Endothelial cell of umbilical vein (primary cell): ENCODE measurements around the gene SMC1B. TPM values are rescaled to one million over a fixed set of nuclear protein-coding genes. Genes with fewer than 3 reads are reported as not detected.

Experiments
- BruUV-seq: library from RNA; stranded (reverse); fragments of 400-500 nt; replicated peaks from 2 replicates; lab custom pipeline; 2021; lab: Mats Ljungman, UMichigan
- CTCF ChIA-PET: fragments of 300-600, 350-600 bp; sonication (Branson Sonifier 250); formaldehyde crosslinking; loops from one replicate; lab custom pipeline; 2021; ENCODE audit warnings: antibody characterized with exemption, inconsistent platforms; lab: Charles Lee
- POLR2A ChIA-PET: fragments of 300-600, 350-600 bp; sonication (Branson Sonifier 250); formaldehyde crosslinking; loops from one replicate; lab custom pipeline; 2021; ENCODE audit warnings: antibody characterized with exemption, inconsistent platforms; lab: Charles Lee
- DNase-seq: peaks from one replicate; pipeline ENCODE4 v3.0.0-alpha.2; 2011; ENCODE audit warnings: low read depth, low spot score
- FAIRE-seq: peaks from 2 replicates; lab custom pipeline; 2011; peaks lifted over from hg19 to GRCh38; lab: Jason Lieb, UNC
- H2AFZ ChIP-seq: 2 replicates; pipeline ENCODE4 v1.6.0; 2012; ENCODE audit warnings: low read depth, low read length, control low read depth, inconsistent platforms
- H3K27ac ChIP-seq: 2 replicates; pipeline ENCODE4 v1.5.1; 2011; ENCODE audit warnings: low read depth, mild to moderate bottlenecking, control low read depth, low read length, moderate library complexity; ENCODE audit not compliant: insufficient read depth
- H3K27me3 ChIP-seq, 2 experiments: 2 replicates each; pipeline versions ENCODE4 v1.6.0 to v1.6.1; 2011; ENCODE audit warnings: low read length in 2 of 2, mixed read lengths in 1 of 2; ENCODE audit not compliant: control insufficient read depth in 2 of 2, insufficient read depth in 2 of 2
- H3K36me3 ChIP-seq, 2 experiments: 2 replicates in 1 of 2; 3 replicates in 1 of 2; pipeline ENCODE4 v1.5.1; 2011; ENCODE audit warnings: low read length in 2 of 2, mild to moderate bottlenecking in 1 of 2, moderate library complexity in 1 of 2; ENCODE audit not compliant: control insufficient read depth in 2 of 2, insufficient read depth in 2 of 2; ENCODE audit errors: extremely low read depth in 1 of 2
- H3K4me1 ChIP-seq: 3 replicates; pipeline ENCODE4 v1.5.1; 2011; ENCODE audit warnings: mild to moderate bottlenecking, low read length; ENCODE audit not compliant: control insufficient read depth, insufficient read depth; ENCODE audit errors: extremely low read depth
- H3K4me2 ChIP-seq: 2 replicates; pipeline ENCODE4 v1.6.1; 2011; ENCODE audit warnings: low read length, control low read depth, mixed read lengths; ENCODE audit not compliant: insufficient read depth
- H3K4me3 ChIP-seq, 3 experiments: fragments of 200-600 bp in 1 of 3; sonication (generic), shearing (Covaris generic) in 1 of 3; replicated peaks in 1 of 3; 2 replicates each; pipeline ENCODE4 v1.5.1; 2011 to 2016; ENCODE audit warnings: control low read depth in 3 of 3, low read length in 3 of 3, mild to moderate bottlenecking in 2 of 3, inconsistent platforms in 1 of 3, low read depth in 1 of 3, moderate library complexity in 1 of 3; ENCODE audit not compliant: insufficient read depth in 1 of 3
- H3K79me2 ChIP-seq: 2 replicates; pipeline ENCODE4 v1.6.0; 2012; ENCODE audit warnings: low read length, inconsistent platforms; ENCODE audit not compliant: control insufficient read depth, insufficient read depth
- H3K9ac ChIP-seq: replicated peaks from 2 replicates; pipeline ENCODE3; 2011; ENCODE audit warnings: low read length, control low read depth; ENCODE audit not compliant: insufficient read depth; ENCODE audit errors: extremely low read depth
- H3K9me1 ChIP-seq: replicated peaks from 3 replicates; pipeline ENCODE4 v1.6.0; 2011; ENCODE audit warnings: mild to moderate bottlenecking, low read length; ENCODE audit not compliant: control insufficient read depth, insufficient read depth; ENCODE audit errors: extremely low read depth
- H3K9me3 ChIP-seq: replicated peaks from 2 replicates; pipeline ENCODE4 v1.5.1; 2012; ENCODE audit warnings: low read length, inconsistent platforms; ENCODE audit not compliant: control insufficient read depth, insufficient read depth
- H4K20me1 ChIP-seq: replicated peaks from 2 replicates; pipeline ENCODE3; 2011; ENCODE audit warnings: mild to moderate bottlenecking, low read length; ENCODE audit not compliant: control insufficient read depth, insufficient read depth; ENCODE audit errors: extremely low read depth
- CTCF ChIP-seq, 2 donors: IDR thresholded peaks; 1 replicate in 1 of 2; 2 replicates in 1 of 2; pipeline ENCODE4 v1.5.1; 2011; ENCODE audit warnings: low read length in 2 of 2, mild to moderate bottlenecking in 2 of 2, moderate library complexity in 2 of 2, control low read depth in 1 of 2, inconsistent platforms in 1 of 2, low read depth in 1 of 2; ENCODE audit not compliant: insufficient read depth in 1 of 2; ENCODE audit errors: extremely low read depth in 1 of 2
- EZH2 ChIP-seq: IDR thresholded peaks from 2 replicates; pipeline ENCODE4 v1.6.1; 2012; ENCODE audit warnings: borderline replicate concordance, low read depth, mild to moderate bottlenecking, moderate library complexity, low read length, inconsistent platforms; ENCODE audit not compliant: severe bottlenecking
- FOS ChIP-seq: IDR thresholded peaks from 2 replicates; pipeline ENCODE4 v1.6.1; 2011; ENCODE audit warnings: mild to moderate bottlenecking, low read length, moderate library complexity, borderline replicate concordance; ENCODE audit not compliant: insufficient read depth
- GATA2 ChIP-seq: IDR thresholded peaks from 2 replicates; pipeline ENCODE4 v1.7.0; 2011; ENCODE audit warnings: low read depth, mild to moderate bottlenecking, moderate library complexity, mixed read lengths, low read length; ENCODE audit not compliant: insufficient read length, insufficient read depth
- JUN ChIP-seq: IDR thresholded peaks from 2 replicates; pipeline ENCODE4 v1.6.1; 2011; ENCODE audit warnings: borderline replicate concordance, low read depth; ENCODE audit not compliant: insufficient read length, insufficient read depth
- MAX ChIP-seq: IDR thresholded peaks from 2 replicates; pipeline ENCODE4 v1.6.1; 2011; ENCODE audit not compliant: insufficient read depth, insufficient read length
- MYC ChIP-seq: IDR thresholded peaks from one replicate; pipeline ENCODE4 v1.6.1; 2011; ENCODE audit warnings: mild to moderate bottlenecking, low read depth, low read length
- POLR2A ChIP-seq: IDR thresholded peaks from 2 replicates; pipeline ENCODE4 v1.6.1; 2012; ENCODE audit warnings: low read depth, mild to moderate bottlenecking, control low read depth, low read length
- POLR2AphosphoS5 ChIP-seq: IDR thresholded peaks from 2 replicates; pipeline ENCODE4 v1.6.1; 2012; ENCODE audit warnings: low read depth, mild to moderate bottlenecking, control low read depth, low read length, moderate library complexity; ENCODE audit not compliant: insufficient read depth
- dilution Hi-C: fragments of 300-500 bp; cut with MboI; formaldehyde crosslinking; loops from one replicate; pipeline ENCODE4 v1.15.0; 2019; ENCODE audit warnings: low sequenced_read_pairs; ENCODE audit not compliant: extremely low pct_ligation_motif_present
- intact Hi-C: fragments of 100-400 bp; cut with micrococcal nuclease; formaldehyde crosslinking; loops from one replicate; pipeline ENCODE4 v1.10.0; 2022
- polyA plus RNA-seq, 4 experiments: library from polyadenylated mRNA; depleted of rRNA in 3 of 4; stranded (reverse) in 3 of 4; unstranded in 1 of 4; fragments of >200 nt; gene quantifications; 2 replicates each; pipeline versions ENCODE4 v1.2.1 to v1.2.3, GENCODE V29; 2011 to 2012; ENCODE audit warnings: missing spikeins in 1 of 4
- total RNA-seq: library from RNA; stranded (reverse); gene quantifications from 2 replicates; pipeline ENCODE4 v1.2.3, GENCODE V29; 2021

SMC1B gene
- total and polyA plus RNA-seq, 2 donors (not counting 3 experiments of a cell fraction or from before 2014, with no cell fraction given): 0.07 TPM; not detected in 1

GRCh38 chr22:45450921-45451651, 37.7 kb upstream of the SMC1B start:
- H3K79me2 ChIP-seq: no peaks in the 10 kb centered on the region
- no peak overlapping the region for H3K27ac ChIP-seq
- no peak overlapping the region for H3K4me3 ChIP-seq
- H3K9me3 ChIP-seq: no peaks in the 10 kb centered on the region
- H3K36me3 ChIP-seq: no peaks in the 10 kb centered on the region
- no peaks in the 10 kb centered on the region for H3K4me1 ChIP-seq
- CTCF ChIA-PET: no interaction called here
- TF ChIP-seq EZH2: no peak
- no peak for TF ChIP-seq GATA2
- no peak for TF ChIP-seq FOS
- TF ChIP-seq POLR2AphosphoS5: no peak
- no peak for TF ChIP-seq CTCF (IDR thresholded peaks at IDR 0.05; ENCODE audit: extremely low read depth in 1 of 2, insufficient read depth in 1 of 2, low read depth in 1 of 2, low read length in 2 of 2)
- no peak for TF ChIP-seq MAX
- no peak for TF ChIP-seq POLR2A
- TF ChIP-seq MYC: no peak
- no peak for TF ChIP-seq JUN
- POLR2A ChIA-PET: no interaction called here
- dilution Hi-C loops (no loop called here), intact Hi-C loops (no loop called here)
- H3K27me3 ChIP-seq: peaks cover 2% of the 10 kb centered on the region in 2 experiments
- no peak overlapping the region for H2AFZ ChIP-seq
- no TSS peak for BruUV-seq
- H4K20me1 ChIP-seq: no peaks in the 10 kb centered on the region
- H3K9me1 ChIP-seq: no peaks in the 10 kb centered on the region
- H3K4me2 ChIP-seq: no peak overlapping the region
- no peak overlapping the region for H3K9ac ChIP-seq
- FAIRE-seq (no peak), DNase-seq (no peak)
